Measurements from ENCODE around the gene INPP5B. TPM values are rescaled to one million over a fixed set of nuclear protein-coding genes. Genes with fewer than 3 reads are reported as not detected.

Gene INPP5B
- total and polyA plus RNA-seq, 7 donors = 3.8 to 12.8 (median 6.7) TPM

GRCh38 chr1:37952738-37953137 lies 5.9 kb upstream of the INPP5B start:
- WGBS, 3 donors = 91 to 96% (median 95%) methylated on average over 3 of the region's 3 CpGs
- Histone ChIP-seq H3K27ac (no peak overlapping the region), H3K36me3 (ENCODE audit: insufficient read depth in 1 of 2, low read depth in 1 of 2) (peaks cover 0 to 18% of the 10 kb centered on the region in 2 donors), H3K4me3 (no peak overlapping the region), H3K9me3 (no peaks in the 10 kb centered on the region), H3K27me3 (ENCODE audit: insufficient read depth in 3 of 3, low read length in 2 of 3) (no peaks in the 10 kb centered on the region), H3K4me1 (no peaks in the 10 kb centered on the region)
- ATAC-seq = no peak
- intact Hi-C loops (cut with DNase I) = no loop called here
- peak in 1 of 2 donors; percentile 20 for DNase-seq
- TF ChIP-seq CTCF (IDR thresholded peaks at IDR 0.05) = no peak

GRCh38 chr1:37951783-37952624 lies 5.2 kb upstream of the INPP5B start:
- Histone ChIP-seq H3K9me3 (no peaks in the 10 kb centered on the region), H3K4me1 (no peaks in the 10 kb centered on the region), H3K36me3 (ENCODE audit: insufficient read depth in 1 of 2, low read depth in 1 of 2) (peaks cover 0 to 10% of the 10 kb centered on the region in 2 donors), H3K27me3 (ENCODE audit: insufficient read depth in 3 of 3, low read length in 2 of 3) (no peaks in the 10 kb centered on the region), H3K4me3 (no peak overlapping the region), H3K27ac (no peak overlapping the region)
- no peak for TF ChIP-seq CTCF (IDR thresholded peaks at IDR 0.05)
- DNase-seq = peak in 1 of 2 donors; percentile 32
- WGBS, 3 donors = 74 to 82% (median 79%) methylated on average over 4 of the region's 4 CpGs
- intact Hi-C loops (cut with DNase I) = no loop called here
- ATAC-seq = no peak

- intact Hi-C loops (cut with DNase I) = no loop called here
- no peaks in the 10 kb centered on the region for H3K27me3 ChIP-seq (ENCODE audit: insufficient read depth in 3 of 3, low read length in 2 of 3)
- H3K4me1 ChIP-seq = no peaks in the 10 kb centered on the region
- H3K36me3 ChIP-seq (ENCODE audit: insufficient read depth in 1 of 2, low read depth in 1 of 2) = peaks cover 0 to 2% of the 10 kb centered on the region in 2 donors
- H3K27ac ChIP-seq = no peak overlapping the region
- peak in 1 of 2 donors; percentile 40 for DNase-seq
- no peak for ATAC-seq
- WGBS, 3 donors = 81 to 93% (median 83%) methylated on average over 10 to 11 of the region's 11 CpGs
- no peak overlapping the region for H3K4me3 ChIP-seq
- H3K9me3 ChIP-seq = no peaks in the 10 kb centered on the region
- TF ChIP-seq CTCF (IDR thresholded peaks at IDR 0.05) = no peak
These were observed 4.4 kb upstream of the INPP5B start for GRCh38 chr1:37951041-37951782.

- ATAC-seq (no peak), DNase-seq (peak in 1 of 2 donors; percentile 44)
- 49 to 69% (median 52%) methylated on average over 6 of the region's 6 CpGs for WGBS, 3 donors
- no peaks in the 10 kb centered on the region for H3K27me3 ChIP-seq (ENCODE audit: insufficient read depth in 3 of 3, low read length in 2 of 3)
- no peak overlapping the region for H3K27ac ChIP-seq
- no peaks in the 10 kb centered on the region for H3K9me3 ChIP-seq
- no peak for TF ChIP-seq CTCF (IDR thresholded peaks at IDR 0.05)
- H3K4me1 ChIP-seq = peaks cover 9% of the 10 kb centered on the region
- intact Hi-C loops (cut with DNase I) = no loop called here
- peaks cover 0 to 6% of the 10 kb centered on the region in 2 donors for H3K36me3 ChIP-seq (ENCODE audit: insufficient read depth in 1 of 2, low read depth in 1 of 2)
- H3K4me3 ChIP-seq = no peak overlapping the region
These were observed 2.8 kb upstream of the INPP5B start for GRCh38 chr1:37949524-37950152.

Measured in psoas muscle (tissue), 8 donors.